GM19099 (cell line): Measurements from ENCODE around the gene VPS39.

Source experiments
- POLR2A ChIP-seq: IDR thresholded peaks from 3 replicates; pipeline ENCODE4 v1.6.1; 2011; ENCODE audit warnings: low read depth; ENCODE audit not compliant: insufficient read length; ENCODE audit errors: extremely low read depth

Gene VPS39

GRCh38 chr15:42111924-42112323 is 96.2 kb downstream of the VPS39 start:
- TF ChIP-seq POLR2A = no peak

GRCh38 chr15:42110367-42110766 is 97.7 kb downstream of the VPS39 start:
- no peak for TF ChIP-seq POLR2A

GRCh38 chr15:42108806-42109205 is 99.3 kb downstream of the VPS39 start:
- TF ChIP-seq POLR2A = no peak
